GM08714 (cell line): ENCODE data around the gene TDRD9.

Experiments used
- H3K4me3 ChIP-seq: fragments of 200-500 bp; sonication (Bioruptor generic); 2 replicates; pipeline ENCODE4 v1.5.1; 2014; ENCODE audit warnings: mild to moderate bottlenecking, low read length, inconsistent platforms
- ZNF274 ChIP-seq: IDR thresholded peaks from 2 replicates; pipeline ENCODE4 v1.6.1; 2012; ENCODE audit warnings: mild to moderate bottlenecking, low read depth, low read length

The TDRD9 gene

GRCh38 chr14:104066279-104066678 lies 138.0 kb downstream of the TDRD9 start:
- H3K4me3 ChIP-seq: no peak overlapping the region
- TF ChIP-seq ZNF274: no peak

GRCh38 chr14:104066719-104067295 lies 138.6 kb downstream of the TDRD9 start:
- TF ChIP-seq ZNF274: no peak
- no peak overlapping the region for H3K4me3 ChIP-seq

- H3K4me3 ChIP-seq: no peak overlapping the region
- no peak for TF ChIP-seq ZNF274
These were observed 141.3 kb downstream of the TDRD9 start for GRCh38 chr14:104069541-104069940.

GRCh38 chr14:104072586-104072985 lies 144.3 kb downstream of the TDRD9 start:
- H3K4me3 ChIP-seq: no peak overlapping the region
- TF ChIP-seq ZNF274: no peak

GRCh38 chr14:104073764-104074163 lies 145.5 kb downstream of the TDRD9 start:
- no peak for TF ChIP-seq ZNF274
- no peak overlapping the region for H3K4me3 ChIP-seq

- H3K4me3 ChIP-seq: no peak overlapping the region
- no peak for TF ChIP-seq ZNF274
These were observed 147.4 kb downstream of the TDRD9 start for GRCh38 chr14:104075530-104076151.

- H3K4me3 ChIP-seq: no peak overlapping the region
- no peak for TF ChIP-seq ZNF274
These were observed 148.5 kb downstream of the TDRD9 start for GRCh38 chr14:104076743-104077142.

- TF ChIP-seq ZNF274: no peak
- H3K4me3 ChIP-seq: no peak overlapping the region
These were observed 149.8 kb downstream of the TDRD9 start for GRCh38 chr14:104078031-104078455.

- H3K4me3 ChIP-seq: no peak overlapping the region
- no peak for TF ChIP-seq ZNF274
These were observed 152.4 kb downstream of the TDRD9 start for GRCh38 chr14:104080376-104081260.

- TF ChIP-seq ZNF274: no peak
- no peak overlapping the region for H3K4me3 ChIP-seq
These were observed 153.1 kb downstream of the TDRD9 start for GRCh38 chr14:104081261-104081835.

GRCh38 chr14:104081951-104082464 lies 153.8 kb downstream of the TDRD9 start:
- no peak for TF ChIP-seq ZNF274

GRCh38 chr14:104082807-104083206 lies 154.6 kb downstream of the TDRD9 start:
- no peak for TF ChIP-seq ZNF274
- H3K4me3 ChIP-seq: no peak overlapping the region

More at GRCh38 chr14:104081951-104082464, 153.8 kb downstream of the TDRD9 start:
- H3K4me3 ChIP-seq: no peak overlapping the region

GRCh38 chr14:104084251-104085002 lies 156.2 kb downstream of the TDRD9 start:
- H3K4me3 ChIP-seq: no peak overlapping the region
- TF ChIP-seq ZNF274: no peak

- no peak for TF ChIP-seq ZNF274
- no peak within 1 kb of the TSS for H3K4me3 ChIP-seq
These were observed 157.0 kb downstream of the TDRD9 start, which contains the start of gene ASPG for GRCh38 chr14:104085032-104085888. Gene ASPG, plus strand, starts transcription at chr14:104085700. Its CDS starts 71 bp downstream, at chr14:104085771.
